Skeletal muscle tissue (tissue), 4 donors: ENCODE measurements around the gene DRD3. TPM values are rescaled to one million over a fixed set of nuclear protein-coding genes. Genes with fewer than 3 reads are reported as not detected.

Experiments
- H3K27ac ChIP-seq: one replicate; pipeline ENCODE4 v1.7.0; 2013; ENCODE audit warnings: mild to moderate bottlenecking, low read depth, low read length, inconsistent platforms
- H3K27me3 ChIP-seq, 3 donors: one replicate each; pipeline ENCODE4 v1.7.0; 2013; ENCODE audit warnings: low read length in 3 of 3; ENCODE audit not compliant: control insufficient read depth in 3 of 3, insufficient read depth in 3 of 3
- H3K36me3 ChIP-seq, 3 donors: one replicate each; pipeline ENCODE4 v1.7.0; 2013; ENCODE audit warnings: low read length in 3 of 3; ENCODE audit not compliant: control insufficient read depth in 3 of 3, insufficient read depth in 3 of 3
- H3K4me1 ChIP-seq, 3 donors: one replicate each; pipeline ENCODE4 v1.7.0; 2013; ENCODE audit warnings: low read length in 3 of 3, mild to moderate bottlenecking in 3 of 3; ENCODE audit not compliant: control insufficient read depth in 3 of 3, insufficient read depth in 3 of 3
- H3K4me3 ChIP-seq, 3 donors: one replicate each; pipeline ENCODE4 v1.7.0; 2013; ENCODE audit warnings: low read length in 3 of 3
- H3K9ac ChIP-seq, 3 donors: one replicate each; pipeline ENCODE4 v1.7.0; 2013; ENCODE audit warnings: low read length in 3 of 3, mild to moderate bottlenecking in 3 of 3, moderate library complexity in 2 of 3, low read depth in 1 of 3
- H3K9me3 ChIP-seq, 3 donors: one replicate each; pipeline ENCODE4 v1.7.0; 2013; ENCODE audit warnings: low read length in 3 of 3; ENCODE audit not compliant: control insufficient read depth in 3 of 3
- total RNA-seq: library from RNA; depleted of rRNA; stranded (reverse); fragments of >200 nt; gene quantifications from one replicate; pipeline ENCODE4 v1.2.3, GENCODE V29; 2014
- donor health status: Osteomylitis.

Gene DRD3
- total RNA-seq, result not detected

GRCh38 chr3:114178770-114179368 is at the start of gene DRD3:
DRD3 (minus strand) TSS chr3:114179052; CDS start chr3:114171992, 7,060 bp downstream.
- no peaks in the 10 kb centered on the region for H3K36me3 ChIP-seq
- peaks cover 0 to 6% (median 0%) of the 10 kb centered on the region in 3 donors for H3K4me1 ChIP-seq
- no peak within 1 kb of the TSS for H3K4me3 ChIP-seq
- no peaks in the 10 kb centered on the region for H3K9me3 ChIP-seq
- no peaks in the 10 kb centered on the region for H3K27me3 ChIP-seq
- H3K9ac ChIP-seq, result no peak within 1 kb of the TSS
- H3K27ac ChIP-seq, result no peak within 1 kb of the TSS

GRCh38 chr3:114227076-114227475 is 48.2 kb upstream of the DRD3 start:
- H3K4me1 ChIP-seq, result no peaks in the 10 kb centered on the region
- H3K27ac ChIP-seq, result no peak overlapping the region
- no peaks in the 10 kb centered on the region for H3K36me3 ChIP-seq
- H3K4me3 ChIP-seq, result no peak overlapping the region
- H3K9me3 ChIP-seq, result peaks cover 0 to 7% (median 5%) of the 10 kb centered on the region in 3 donors
- no peak overlapping the region for H3K9ac ChIP-seq
- H3K27me3 ChIP-seq, result no peaks in the 10 kb centered on the region

- no peak overlapping the region for H3K9ac ChIP-seq
- no peaks in the 10 kb centered on the region for H3K4me1 ChIP-seq
- H3K27me3 ChIP-seq, result no peaks in the 10 kb centered on the region
- H3K36me3 ChIP-seq, result no peaks in the 10 kb centered on the region
- no peak overlapping the region for H3K27ac ChIP-seq
- peaks cover 0 to 7% (median 5%) of the 10 kb centered on the region in 3 donors for H3K9me3 ChIP-seq
- H3K4me3 ChIP-seq, result no peak overlapping the region
These were observed 47.5 kb upstream of the DRD3 start for GRCh38 chr3:114226313-114226712.

- Histone ChIP-seq H3K27me3 (no peaks in the 10 kb centered on the region), H3K27ac (no peak overlapping the region), H3K9me3 (peaks cover 0 to 7% (median 5%) of the 10 kb centered on the region in 3 donors), H3K9ac (no peak overlapping the region), H3K36me3 (no peaks in the 10 kb centered on the region), H3K4me1 (no peaks in the 10 kb centered on the region), H3K4me3 (no peak overlapping the region)
These were observed 44.3 kb upstream of the DRD3 start for GRCh38 chr3:114223143-114223542.

GRCh38 chr3:114221881-114222264 is 43.0 kb upstream of the DRD3 start:
- Histone ChIP-seq H3K36me3 (no peaks in the 10 kb centered on the region), H3K27me3 (no peaks in the 10 kb centered on the region), H3K27ac (no peak overlapping the region), H3K4me1 (no peaks in the 10 kb centered on the region), H3K4me3 (no peak overlapping the region), H3K9me3 (peaks cover 0 to 7% (median 5%) of the 10 kb centered on the region in 3 donors), H3K9ac (no peak overlapping the region)

- no peak overlapping the region for H3K4me3 ChIP-seq
- no peaks in the 10 kb centered on the region for H3K4me1 ChIP-seq
- H3K9ac ChIP-seq, result no peak overlapping the region
- H3K9me3 ChIP-seq, result peaks cover 0 to 7% (median 5%) of the 10 kb centered on the region in 3 donors
- H3K27me3 ChIP-seq, result no peaks in the 10 kb centered on the region
- H3K36me3 ChIP-seq, result no peaks in the 10 kb centered on the region
- H3K27ac ChIP-seq, result no peak overlapping the region
These were observed 42.5 kb upstream of the DRD3 start for GRCh38 chr3:114221165-114221880.

GRCh38 chr3:114219741-114220140 is 40.9 kb upstream of the DRD3 start:
- H3K9ac ChIP-seq, result no peak overlapping the region
- no peaks in the 10 kb centered on the region for H3K27me3 ChIP-seq
- no peaks in the 10 kb centered on the region for H3K36me3 ChIP-seq

GRCh38 chr3:114218578-114219185 is 39.8 kb upstream of the DRD3 start:
- no peaks in the 10 kb centered on the region for H3K4me1 ChIP-seq
- no peak overlapping the region for H3K27ac ChIP-seq
- no peaks in the 10 kb centered on the region for H3K36me3 ChIP-seq
- no peak overlapping the region for H3K9ac ChIP-seq
- peaks cover 0 to 3% (median 0%) of the 10 kb centered on the region in 3 donors for H3K27me3 ChIP-seq
- H3K4me3 ChIP-seq, result no peak overlapping the region
- peaks cover 0 to 2% (median 0%) of the 10 kb centered on the region in 3 donors for H3K9me3 ChIP-seq

More at GRCh38 chr3:114219741-114220140, 40.9 kb upstream of the DRD3 start:
- Histone ChIP-seq H3K4me1 (no peaks in the 10 kb centered on the region), H3K9me3 (no peaks in the 10 kb centered on the region), H3K27ac (no peak overlapping the region), H3K4me3 (no peak overlapping the region)

GRCh38 chr3:114218006-114218405 is 39.2 kb upstream of the DRD3 start:
- no peaks in the 10 kb centered on the region for H3K36me3 ChIP-seq
- H3K4me1 ChIP-seq, result peaks cover 0 to under 1% (median 0%) of the 10 kb centered on the region in 3 donors
- no peak overlapping the region for H3K9ac ChIP-seq
- H3K27ac ChIP-seq, result no peak overlapping the region
- H3K9me3 ChIP-seq, result peaks cover 0 to 2% (median 0%) of the 10 kb centered on the region in 3 donors
- peaks cover 0 to 3% (median 0%) of the 10 kb centered on the region in 3 donors for H3K27me3 ChIP-seq
- H3K4me3 ChIP-seq, result no peak overlapping the region

GRCh38 chr3:114217266-114217665 is 38.4 kb upstream of the DRD3 start:
- Histone ChIP-seq H3K4me3 (no peak overlapping the region), H3K9me3 (peaks cover 0 to 3% (median 0%) of the 10 kb centered on the region in 3 donors), H3K4me1 (peaks cover 0 to 6% (median 0%) of the 10 kb centered on the region in 3 donors), H3K27ac (no peak overlapping the region), H3K27me3 (peaks cover 0 to 3% (median 0%) of the 10 kb centered on the region in 3 donors), H3K36me3 (no peaks in the 10 kb centered on the region), H3K9ac (no peak overlapping the region)
